ENCODE measurements around the gene JPH3.
"Not testable (repeated sequence)": the region's sequence is repeated elsewhere in the genome, so short reads cannot be mapped to it uniquely, and the experiment has no call there.

The JPH3 gene

DNA sequence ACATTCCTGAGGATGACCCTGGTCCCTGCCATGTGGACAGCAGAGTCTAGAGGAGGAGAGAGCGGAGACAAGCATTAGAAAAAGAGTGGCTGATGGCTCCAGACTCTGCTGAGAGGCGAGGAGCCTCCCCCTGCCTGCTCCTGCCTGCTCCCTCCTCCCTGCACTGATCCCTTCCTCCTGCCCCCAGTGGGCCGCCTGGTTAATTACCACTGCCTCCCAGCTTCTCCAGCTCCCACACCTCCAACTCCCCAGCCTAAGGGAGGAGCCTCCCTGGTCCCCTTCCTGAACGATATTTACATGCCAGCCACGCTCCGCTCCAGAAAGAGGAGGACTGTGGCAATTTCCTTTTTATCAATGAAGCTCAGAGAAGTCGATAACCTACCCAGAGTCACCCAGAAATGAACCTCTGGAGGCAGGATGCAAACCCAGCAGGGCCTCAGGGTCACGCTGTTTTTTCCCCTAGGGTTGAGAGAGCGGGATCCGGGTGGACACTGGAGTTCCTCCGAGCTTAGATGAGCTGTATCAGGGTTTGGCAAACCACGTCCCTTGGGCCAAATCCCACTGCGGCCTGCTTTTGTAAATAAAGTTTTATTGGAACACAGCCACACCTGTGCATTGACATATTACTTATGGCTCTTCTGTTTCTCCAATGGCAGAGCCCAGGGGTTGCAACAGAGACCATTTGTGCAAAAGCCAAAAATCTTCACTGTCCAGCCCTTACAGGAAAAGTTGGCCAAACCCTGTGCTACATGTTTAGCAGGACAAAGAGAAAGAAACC, 27.1 kb upstream of the JPH3 start:
- no peak for DNase-seq

DNA sequence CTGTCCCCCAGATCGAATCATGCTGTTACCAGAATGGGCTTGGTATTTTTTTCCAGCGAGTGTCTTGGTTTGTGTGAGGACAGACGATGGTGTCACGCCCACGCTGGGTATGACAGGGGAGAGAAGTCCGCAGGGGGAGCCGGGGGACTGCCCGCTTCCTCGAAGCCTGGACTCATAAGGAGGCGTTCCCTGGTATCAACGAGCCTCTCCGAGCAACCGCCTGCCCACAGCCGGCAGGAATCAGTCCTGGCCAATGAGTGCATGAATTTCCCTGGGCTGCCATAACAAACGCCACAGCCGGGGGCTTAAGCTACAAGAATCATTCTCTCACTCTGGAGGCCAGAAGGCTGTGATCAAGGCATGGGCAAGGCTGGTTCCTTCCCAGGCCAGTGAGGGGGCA, 26.1 kb upstream of the JPH3 start:
- DNase-seq: no peak

DNA sequence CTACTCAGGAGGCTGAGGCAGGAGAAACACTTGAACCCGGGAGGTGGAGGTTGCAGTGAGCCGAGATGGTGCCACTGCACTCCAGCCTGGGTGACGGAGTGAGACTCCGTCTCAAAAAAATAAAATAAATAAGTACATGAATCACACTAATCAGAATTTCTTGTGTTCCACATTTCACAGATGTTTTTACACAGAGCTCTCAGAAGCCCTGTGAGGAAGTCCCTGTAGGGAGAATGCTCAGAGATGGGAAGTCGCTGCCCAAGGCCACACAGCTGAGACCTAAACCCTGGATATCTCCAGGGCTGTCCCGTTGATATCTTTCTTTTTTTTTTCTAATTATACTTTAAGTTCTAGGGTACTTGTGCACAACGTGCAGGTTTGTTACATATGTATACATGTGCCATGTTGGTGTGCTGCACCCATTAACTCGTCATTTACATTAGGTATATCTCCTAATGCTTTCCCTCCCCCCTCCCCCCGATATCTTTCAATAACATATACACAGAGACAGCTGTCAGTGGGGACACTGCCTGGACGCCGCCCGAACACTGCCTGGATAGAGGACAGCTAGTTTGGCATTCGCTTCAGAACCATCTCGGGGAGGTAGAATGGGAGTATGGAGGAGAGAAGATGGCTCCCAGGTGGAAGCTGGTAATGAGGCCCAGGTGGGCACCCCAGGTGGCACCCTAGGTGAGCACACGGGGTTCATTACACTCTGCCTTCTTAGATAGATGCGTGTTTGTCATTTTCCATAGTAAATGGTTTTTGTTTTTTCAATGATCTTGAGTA, 24.0 kb upstream of the JPH3 start:
- DNase-seq: not testable (repeated sequence)

DNA sequence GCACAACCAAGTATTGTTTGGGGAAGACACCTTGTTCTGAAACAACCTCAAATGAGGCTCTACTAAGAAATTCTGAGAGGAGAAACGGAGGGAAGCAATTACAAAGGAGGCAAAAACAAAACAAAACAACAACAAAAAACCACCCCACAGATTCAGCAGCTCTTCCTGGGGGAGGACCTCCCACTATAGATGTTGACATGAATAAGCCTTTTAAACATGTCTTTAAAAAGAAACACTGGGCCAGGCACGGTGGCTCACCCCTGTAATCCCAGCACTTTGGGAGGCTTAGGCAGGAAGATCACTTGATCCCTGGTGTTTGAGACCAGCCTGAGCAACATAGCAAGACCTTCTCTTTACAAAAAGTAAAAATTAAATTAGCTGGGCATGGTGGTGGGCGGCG, 22.6 kb upstream of the JPH3 start:
- DNase-seq: no peak

DNA sequence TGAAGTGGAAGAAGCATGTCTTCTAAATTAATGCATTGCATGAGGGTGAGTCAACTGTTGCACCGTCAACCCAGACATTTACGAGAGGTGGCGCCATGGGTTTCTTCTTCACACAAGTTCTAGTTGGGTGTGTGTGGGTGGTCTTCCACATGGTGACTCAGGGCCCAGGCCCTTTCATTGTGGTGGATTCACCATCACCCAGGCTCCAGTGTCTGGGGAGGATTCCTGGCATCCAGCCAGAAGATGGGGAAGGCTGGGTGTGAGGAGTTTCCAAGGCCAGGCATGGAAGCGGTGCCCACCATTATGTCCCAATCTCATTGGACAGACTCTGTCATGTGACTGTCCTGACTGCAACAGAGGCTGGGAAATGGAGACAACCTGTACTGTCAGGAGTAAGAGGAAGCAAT, 21.4 kb upstream of the JPH3 start:
- peak; percentile 99 for DNase-seq

DNA sequence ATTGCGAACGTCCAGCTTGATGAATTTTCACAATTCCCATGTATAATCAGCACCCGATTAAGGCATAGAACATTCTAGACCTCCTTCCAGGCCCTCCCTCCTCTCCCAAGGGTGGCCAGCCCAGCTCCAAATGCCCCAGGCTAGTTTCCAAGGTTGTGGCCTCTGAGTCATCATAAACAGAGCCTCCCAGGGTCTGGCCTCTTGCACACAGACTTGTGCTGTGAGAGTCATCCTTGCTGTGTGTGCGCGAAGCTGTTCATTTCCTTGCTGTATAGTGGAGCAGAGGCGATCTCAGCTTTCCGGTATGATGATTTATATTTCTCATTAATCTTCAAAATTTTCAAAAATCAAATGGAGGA, 20.5 kb upstream of the JPH3 start:
- DNase-seq: peak; percentile 98

DNA sequence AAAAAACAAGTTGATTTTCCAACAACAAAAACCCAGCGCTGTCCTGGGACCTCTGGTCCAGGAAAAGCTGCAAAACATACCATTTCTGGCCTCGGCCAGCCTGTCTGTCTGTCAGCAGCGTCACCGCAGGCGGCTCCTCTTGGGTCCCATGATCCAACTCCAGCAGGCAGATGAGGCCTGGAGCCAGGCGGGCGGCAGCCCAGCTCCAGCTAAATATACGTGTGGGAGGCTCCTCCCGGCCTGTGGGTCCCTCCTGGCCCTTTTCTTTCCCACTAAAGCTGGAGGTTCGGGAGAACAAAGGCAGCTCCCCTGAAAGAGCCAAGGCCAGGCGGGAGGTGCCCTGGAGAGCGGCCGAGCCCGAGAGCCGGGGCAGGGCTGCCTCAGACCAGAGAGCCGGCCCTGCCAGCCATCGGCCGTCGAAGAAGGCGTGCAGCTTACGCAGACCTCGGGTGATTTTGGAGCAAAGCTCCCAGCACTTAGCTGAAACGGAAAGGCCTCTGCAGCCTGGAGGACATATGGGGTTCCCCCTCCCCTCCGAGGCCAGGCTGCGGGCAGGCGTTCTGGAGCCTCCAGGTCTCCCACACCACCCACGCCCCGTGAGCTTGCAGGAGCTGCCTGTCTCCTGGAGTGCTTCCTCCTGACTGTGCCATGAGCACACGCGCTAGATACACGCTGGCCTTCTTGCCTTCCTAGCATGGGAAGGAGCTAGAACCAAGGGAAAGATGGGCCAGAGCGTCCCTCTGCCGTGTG, 19.9 kb upstream of the JPH3 start:
- peak; percentile 84 for DNase-seq

DNA sequence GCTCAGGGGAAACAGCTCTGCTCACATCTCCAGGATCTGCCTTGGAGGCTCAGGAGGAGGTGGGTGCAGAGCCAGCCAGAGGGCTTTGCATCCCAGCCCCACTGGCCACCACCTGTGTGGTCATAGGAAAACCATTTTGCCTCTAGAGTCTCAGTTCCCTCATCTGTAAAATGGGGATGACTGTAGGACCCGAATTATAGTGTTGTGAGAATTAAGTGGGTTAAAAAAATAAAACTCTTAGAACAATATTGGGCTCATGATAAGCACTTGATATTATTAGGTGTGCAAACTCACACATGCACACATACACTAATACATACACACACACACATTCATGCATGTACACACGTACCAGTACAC, 19.4 kb upstream of the JPH3 start:
- DNase-seq: no peak

DNA sequence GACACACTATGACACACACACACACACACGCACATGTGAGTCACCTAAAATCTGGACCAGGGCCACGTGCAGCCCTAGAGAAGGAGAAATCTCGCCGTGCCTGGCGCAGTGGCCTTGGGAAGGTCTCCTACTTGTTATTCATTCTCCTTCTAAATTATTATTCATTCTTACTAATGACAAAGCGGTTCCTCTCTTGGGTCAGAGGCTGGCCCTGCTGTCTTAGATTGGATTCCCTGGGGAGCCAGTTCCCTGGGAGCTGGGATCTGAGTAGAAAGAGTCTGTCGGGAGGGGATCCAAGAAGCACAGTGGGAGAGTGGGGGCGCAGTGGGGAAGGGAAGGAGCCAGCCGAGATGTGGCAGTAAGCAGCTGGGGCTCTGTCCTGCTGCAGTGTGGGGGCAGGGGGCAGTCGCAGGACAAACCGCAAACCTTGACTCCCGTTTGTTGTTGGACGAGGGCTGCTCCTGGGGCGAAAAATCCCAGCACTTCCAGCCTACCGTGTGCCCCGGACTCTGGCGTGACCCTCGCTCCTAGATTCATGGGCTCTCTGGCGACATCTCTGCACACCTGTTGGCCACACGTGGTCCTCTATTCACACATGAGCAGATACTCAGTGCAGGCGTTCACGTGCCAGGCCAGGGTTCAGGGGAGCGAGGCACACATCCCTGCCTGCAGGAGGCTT, 18.7 kb upstream of the JPH3 start:
- peak; percentile 88 for DNase-seq

DNA sequence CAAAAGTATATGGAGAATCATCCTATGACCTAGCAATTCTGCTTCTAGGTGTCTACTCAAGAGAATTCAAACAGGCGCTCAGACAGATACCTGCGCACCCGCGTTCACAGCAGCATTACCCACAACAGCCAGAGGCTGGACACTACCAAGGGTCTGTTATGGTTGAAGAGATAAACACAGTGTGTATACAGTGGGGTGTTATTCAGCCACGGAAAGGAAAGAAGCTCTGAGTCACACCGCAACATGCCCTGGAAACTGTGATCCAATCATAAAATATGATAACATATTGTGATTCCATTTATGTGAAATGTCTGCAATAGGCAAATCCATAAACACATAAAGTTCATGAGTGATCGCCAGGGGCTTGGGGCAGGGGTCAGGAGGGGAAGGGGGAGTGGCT, 18.0 kb upstream of the JPH3 start:
- peak; percentile 37 for DNase-seq

DNA sequence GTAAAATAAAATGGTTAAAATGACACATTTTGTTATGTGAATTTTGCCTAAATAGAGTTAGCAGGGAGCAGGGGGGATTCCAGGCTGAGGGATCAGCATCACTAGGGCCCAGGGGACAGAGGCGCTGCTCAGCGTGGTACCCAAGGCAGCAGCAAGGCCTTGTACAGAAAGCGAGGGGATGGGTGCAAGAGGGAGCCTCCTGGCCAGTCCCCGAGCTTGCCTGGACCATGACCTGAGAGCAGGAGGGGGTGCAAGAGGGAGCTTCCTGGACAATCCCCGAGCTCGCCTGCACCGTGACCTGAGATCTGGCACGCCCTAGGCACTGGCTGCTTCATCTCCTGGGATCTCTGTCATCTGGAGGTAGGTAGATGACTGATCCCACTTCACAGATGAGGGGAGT, 17.3 kb upstream of the JPH3 start:
- DNase-seq: no peak

DNA sequence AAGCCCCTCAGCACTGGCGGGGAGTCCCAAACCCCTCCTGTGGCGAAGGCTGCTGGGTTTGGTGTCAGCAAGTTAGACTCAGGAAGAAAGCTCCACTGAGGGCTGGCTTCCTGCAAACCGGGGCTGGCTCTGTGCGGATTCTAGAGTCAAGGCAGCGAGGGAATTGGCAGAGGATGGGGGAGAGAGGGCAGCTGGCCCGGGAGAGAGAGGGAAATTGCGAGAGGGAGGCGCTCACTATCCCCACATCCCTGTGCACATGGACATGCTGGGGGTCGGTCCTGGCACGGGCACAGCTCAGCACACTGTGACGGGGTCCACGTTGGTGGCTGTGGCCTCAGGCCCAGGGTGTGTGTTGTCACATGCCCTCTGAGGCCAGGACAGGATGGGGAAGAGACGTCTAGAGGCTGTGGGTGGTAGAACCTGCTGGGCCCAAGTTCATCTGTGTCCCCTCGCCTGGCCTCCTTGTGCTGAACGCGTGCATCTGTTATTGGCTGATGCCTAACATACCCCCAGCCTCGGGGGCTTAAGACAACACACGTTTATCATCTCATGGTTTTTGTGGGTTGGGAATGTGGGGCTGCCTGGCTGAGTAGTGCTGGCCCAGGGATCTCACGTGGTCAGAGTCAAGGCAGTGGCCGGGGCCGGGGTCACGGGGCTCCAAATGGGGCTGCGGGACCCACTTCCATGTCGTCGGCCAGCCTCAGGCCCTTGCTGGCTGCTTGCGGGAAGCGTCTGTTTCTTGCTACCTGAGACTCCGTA, 16.7 kb upstream of the JPH3 start:
- no peak for DNase-seq

DNA sequence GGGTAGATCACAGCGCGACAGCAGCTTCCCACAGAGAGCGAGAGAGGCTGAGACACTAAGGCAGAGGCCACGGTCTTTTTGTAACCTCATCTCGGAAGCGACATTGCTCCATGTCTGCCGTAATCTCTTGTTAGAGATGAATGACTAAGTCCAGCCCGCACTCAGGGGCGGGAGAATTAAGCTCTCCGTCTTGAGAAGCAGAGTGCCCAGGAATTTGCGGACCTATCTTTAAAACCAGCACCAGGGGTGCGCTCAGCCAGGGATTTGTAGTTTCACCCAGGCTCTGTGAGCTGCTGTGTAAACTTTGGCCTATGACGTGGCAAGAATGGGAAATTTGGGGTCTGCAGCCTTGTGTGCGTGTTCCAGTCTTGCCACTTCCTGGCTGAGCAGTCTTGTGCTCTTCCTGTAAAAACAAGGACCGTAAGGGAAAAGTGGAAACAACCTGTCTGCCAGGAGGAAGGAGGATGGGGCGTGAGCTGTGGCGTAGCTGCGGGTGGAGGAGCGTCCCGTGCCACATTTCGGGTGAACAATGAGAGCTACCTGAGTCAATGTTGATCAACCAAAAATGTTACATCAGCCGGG, 16.0 kb upstream of the JPH3 start:
- DNase-seq: peak; percentile 43

DNA sequence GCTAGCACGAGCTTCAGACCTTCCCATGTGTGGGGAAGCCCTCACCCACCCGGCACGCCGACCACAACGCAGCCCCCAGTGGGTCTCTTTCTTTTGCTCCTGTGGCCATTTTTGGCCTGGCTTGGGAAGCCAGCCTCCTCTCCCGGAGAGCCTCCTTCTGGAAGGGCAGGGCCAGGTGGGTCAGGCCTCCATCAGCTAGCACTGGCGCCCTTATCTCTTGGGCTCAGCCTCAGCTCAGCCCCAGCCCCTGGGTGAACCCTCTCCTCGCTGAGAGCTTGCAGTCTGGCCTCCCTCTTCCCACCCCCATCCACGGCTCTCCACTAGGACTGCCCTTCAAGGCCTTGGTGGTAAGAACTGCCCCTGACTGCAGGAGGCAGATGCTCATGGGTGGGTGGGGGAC, 14.7 kb upstream of the JPH3 start:
- DNase-seq: no peak

DNA sequence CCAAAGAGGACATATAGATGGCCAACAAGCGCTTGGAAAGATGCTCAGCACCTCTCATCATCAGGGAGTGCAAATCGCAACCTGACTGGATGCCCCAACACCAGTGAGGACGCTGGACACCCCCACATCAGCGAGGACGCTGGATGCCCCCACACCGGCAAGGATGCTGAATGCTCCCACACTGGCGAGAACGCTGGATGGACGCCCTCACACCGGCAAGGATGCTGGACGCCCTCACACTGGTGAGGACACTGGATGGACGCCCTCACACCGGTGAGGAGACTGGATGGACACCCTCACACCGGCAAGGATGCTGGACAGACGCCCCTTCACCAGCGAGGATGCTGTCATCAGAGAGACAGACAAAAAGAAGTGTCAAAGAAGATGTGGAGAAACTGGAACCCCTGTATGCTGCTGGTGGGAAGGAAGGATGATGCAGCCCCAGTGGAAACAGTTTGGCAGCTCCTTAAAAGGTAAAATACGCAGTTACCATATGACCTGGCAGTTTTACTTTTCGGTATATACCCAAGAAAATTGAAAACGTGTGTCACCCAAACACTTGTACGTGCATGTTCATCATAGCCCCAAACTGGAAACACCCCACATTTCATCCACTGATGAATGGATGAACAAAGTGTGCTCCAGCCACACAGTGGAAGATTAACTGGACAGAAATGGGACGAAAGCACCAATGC, 10.1 kb upstream of the JPH3 start:
- DNase-seq: no peak

DNA sequence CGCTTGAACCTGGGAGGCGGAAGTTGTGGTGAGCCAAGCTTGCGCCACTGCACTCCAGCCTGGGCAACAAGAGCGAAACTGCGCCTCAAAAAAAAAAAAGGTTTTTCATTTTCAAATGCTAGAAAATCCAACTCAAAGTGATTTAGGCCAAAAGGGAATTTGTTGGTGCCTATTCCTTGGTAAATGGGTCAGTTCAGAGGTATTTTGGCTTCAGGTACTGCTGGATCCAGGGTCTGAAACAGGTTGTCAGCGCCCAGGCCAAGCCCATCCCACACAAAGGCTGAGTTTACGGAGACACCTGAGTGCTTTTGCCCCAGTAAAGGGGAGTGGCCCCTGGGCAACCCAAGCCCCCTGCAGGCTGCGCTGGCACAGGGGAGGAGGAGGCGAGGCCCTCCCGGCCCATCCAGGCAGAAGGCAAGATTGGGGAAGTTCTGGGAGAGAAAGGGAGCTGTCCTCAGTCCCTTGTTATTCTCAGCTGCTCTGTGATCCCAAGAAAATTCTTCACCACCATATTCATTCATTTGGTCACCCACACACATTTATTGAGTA, 8.5 kb upstream of the JPH3 start:
- DNase-seq: no peak

DNA sequence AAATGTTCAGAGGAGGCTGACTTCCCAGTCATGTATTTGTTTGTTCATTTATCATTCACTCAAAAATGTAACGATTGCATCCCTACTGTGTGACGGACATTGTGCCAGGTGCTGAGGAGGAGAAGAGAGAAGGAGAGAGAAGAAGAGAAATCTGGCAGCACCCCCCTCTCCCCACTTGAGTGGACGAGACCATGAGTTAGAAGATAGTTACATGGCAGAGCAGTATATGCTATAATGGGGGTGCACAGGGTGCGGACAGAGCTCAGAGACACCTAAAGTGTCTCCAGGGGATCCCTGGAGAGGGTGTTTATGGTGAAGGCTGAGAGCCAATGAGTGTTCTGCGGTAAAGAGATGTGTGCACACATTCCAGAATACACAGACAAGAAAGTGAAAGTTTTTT, 6.6 kb upstream of the JPH3 start:
- DNase-seq: no peak

DNA sequence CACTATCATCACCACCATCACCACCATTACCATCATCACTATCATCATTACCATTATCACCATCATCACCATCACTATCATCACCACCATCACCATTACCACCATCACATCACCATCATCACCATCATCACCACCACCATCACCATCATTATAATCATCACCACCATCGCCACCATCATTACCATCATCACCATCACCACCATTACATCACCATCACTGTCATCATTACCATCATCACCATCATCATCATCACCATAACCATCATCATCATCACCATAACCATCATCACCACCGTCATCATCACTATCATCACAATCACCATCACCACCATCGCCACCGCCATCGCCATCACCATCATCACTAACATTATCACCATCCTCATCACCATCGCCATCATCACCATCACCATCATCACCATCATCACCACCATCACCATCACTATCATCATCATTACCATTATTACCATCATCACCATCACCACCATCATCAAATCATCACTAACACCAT, 4.9 kb upstream of the JPH3 start:
- no peak for DNase-seq

DNA sequence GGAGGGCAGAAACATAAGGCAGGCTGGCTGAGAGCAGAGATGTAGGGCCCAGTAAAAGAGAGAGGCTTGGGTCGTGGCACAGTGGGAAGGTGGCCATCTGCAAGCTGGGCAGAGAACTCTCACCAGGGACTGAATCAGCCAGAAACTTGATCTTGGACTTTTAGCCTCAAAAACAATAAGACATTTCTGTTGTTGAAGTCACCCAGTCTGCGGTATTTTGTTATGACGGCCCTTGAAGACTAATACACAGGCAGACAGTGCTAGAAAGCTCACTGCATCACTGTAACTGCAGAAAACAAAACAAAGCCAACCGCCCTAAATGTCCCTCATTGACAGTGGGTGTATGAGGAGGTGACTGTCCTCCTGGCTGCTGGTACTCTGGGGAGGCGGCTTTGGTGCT, 3.9 kb upstream of the JPH3 start:
- DNase-seq: no peak

DNA sequence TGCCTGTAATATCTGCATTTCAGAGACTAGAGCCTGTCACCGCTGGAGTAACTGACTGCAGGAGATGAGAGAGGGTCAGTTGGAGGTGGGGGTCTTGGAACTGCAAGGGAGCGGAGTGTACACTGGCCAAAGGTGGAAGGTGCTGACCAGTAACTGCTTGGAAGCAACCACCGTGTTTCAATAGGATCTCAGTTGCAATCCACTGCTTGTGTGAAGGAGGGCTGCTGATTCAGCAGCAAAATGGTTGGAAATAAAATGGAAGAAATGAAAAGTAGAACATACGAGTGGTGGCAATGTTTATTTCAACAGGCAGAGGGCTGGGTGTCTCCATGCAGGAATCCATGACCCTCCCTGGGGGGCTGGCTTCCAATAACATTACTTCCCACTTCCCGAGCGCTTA, 2.1 kb upstream of the JPH3 start:
- DNase-seq: no peak

DNA sequence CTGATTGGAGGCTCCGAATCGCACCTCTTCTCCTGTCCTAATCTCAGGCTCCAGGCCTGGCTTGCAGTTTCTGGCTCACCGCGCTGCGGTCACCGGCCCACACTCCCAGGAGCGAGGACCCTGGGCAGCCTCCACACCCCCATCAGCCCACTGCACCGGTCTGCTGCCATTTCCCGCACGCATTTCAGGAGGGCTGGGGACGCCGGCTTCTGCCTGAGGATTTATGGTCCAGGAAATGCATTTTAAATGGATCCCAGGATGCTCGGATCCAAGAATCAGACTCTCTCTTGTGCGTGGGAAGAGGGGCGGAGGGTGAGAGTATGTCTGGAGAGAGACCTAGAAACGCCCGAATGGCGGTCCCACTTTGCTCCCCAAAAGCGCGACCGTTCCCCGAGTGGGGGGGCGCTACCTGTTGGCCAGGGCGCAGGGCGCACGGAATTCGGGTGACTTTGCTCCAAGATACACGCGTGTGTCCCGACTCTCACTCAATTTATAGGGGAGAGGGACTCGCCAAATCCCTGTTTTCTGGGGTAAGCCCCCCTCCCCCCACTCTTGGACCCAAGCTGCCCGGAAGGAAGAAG, 817 bp upstream of the JPH3 start:
- no peak for DNase-seq
